T-helper 1 cell treated with Interleukin-12 subunit alpha and Interleukin-12 subunit beta and Interleukin-4 antibody, amounts not matched to agents 30 μg/mL and 1 μg/mL, for 36 hours (primary cell): Measurements from ENCODE around the gene GAK.
"Not testable (repeated sequence)": the region's sequence is repeated elsewhere in the genome, so short reads cannot be mapped to it uniquely, and the experiment has no call there.

ENCODE experiments used
- H3K27ac Mint-ChIP-seq: one replicate; pipeline ENCODE4 v1.8.0; 2021; ENCODE audit warnings: mild to moderate bottlenecking, mixed read lengths
- H3K27me3 Mint-ChIP-seq: one replicate; pipeline ENCODE4 v1.8.0; 2021; ENCODE audit warnings: low read depth, mixed read lengths
- H3K36me3 Mint-ChIP-seq: one replicate; pipeline ENCODE4 v1.8.0; 2021; ENCODE audit warnings: low read depth, mixed read lengths
- H3K4me1 Mint-ChIP-seq: one replicate; pipeline ENCODE4 v1.8.0; 2021; ENCODE audit warnings: low read depth, mixed read lengths
- H3K4me3 Mint-ChIP-seq: one replicate; pipeline ENCODE4 v1.8.0; 2021; ENCODE audit warnings: mild to moderate bottlenecking, moderate library complexity, mixed read lengths
- H3K9me3 Mint-ChIP-seq: one replicate; pipeline ENCODE4 v1.8.0; 2021; ENCODE audit warnings: mixed read lengths

GAK gene

GRCh38 chr4:930028-930551, 2.0 kb downstream of the GAK start:
- peaks cover 34% of the 10 kb centered on the region for H3K4me1 Mint-ChIP-seq
- H3K27ac Mint-ChIP-seq = peak overlapping the region; percentile 95
- H3K27me3 Mint-ChIP-seq = peaks cover 5% of the 10 kb centered on the region
- peaks cover 2% of the 10 kb centered on the region for H3K36me3 Mint-ChIP-seq
- peak overlapping the region; percentile 94 for H3K4me3 Mint-ChIP-seq
- no peaks in the 10 kb centered on the region for H3K9me3 Mint-ChIP-seq

- H3K36me3 Mint-ChIP-seq = peaks cover 5% of the 10 kb centered on the region
- H3K9me3 Mint-ChIP-seq = no peaks in the 10 kb centered on the region
- H3K27ac Mint-ChIP-seq = no peak overlapping the region
- H3K27me3 Mint-ChIP-seq = peaks cover 3% of the 10 kb centered on the region
- no peak overlapping the region for H3K4me3 Mint-ChIP-seq
- H3K4me1 Mint-ChIP-seq = peaks cover 42% of the 10 kb centered on the region
Observed at GRCh38 chr4:929096-929765, 2.9 kb downstream of the GAK start.

- H3K4me1 Mint-ChIP-seq = peaks cover 46% of the 10 kb centered on the region
- H3K9me3 Mint-ChIP-seq, H3K36me3 Mint-ChIP-seq, H3K4me3 Mint-ChIP-seq, H3K27ac Mint-ChIP-seq, H3K27me3 Mint-ChIP-seq: not testable (repeated sequence)
Observed at GRCh38 chr4:927566-927965, 4.5 kb downstream of the GAK start.

- Mint-ChIP-seq H3K27ac (no peak overlapping the region), H3K9me3 (no peaks in the 10 kb centered on the region), H3K36me3 (peaks cover 14% of the 10 kb centered on the region), H3K27me3 (no peaks in the 10 kb centered on the region), H3K4me1 (peaks cover 51% of the 10 kb centered on the region), H3K4me3 (no peak overlapping the region)
Observed at GRCh38 chr4:926538-926937, 5.6 kb downstream of the GAK start.

- Mint-ChIP-seq H3K4me3 (no peak overlapping the region), H3K4me1 (peaks cover 50% of the 10 kb centered on the region), H3K9me3 (no peaks in the 10 kb centered on the region), H3K27ac (no peak overlapping the region), H3K27me3 (no peaks in the 10 kb centered on the region), H3K36me3 (peaks cover 17% of the 10 kb centered on the region)
Observed at GRCh38 chr4:925771-926500, 6.2 kb downstream of the GAK start.

- peak overlapping the region; percentile 75 for H3K27ac Mint-ChIP-seq
- H3K27me3 Mint-ChIP-seq = no peaks in the 10 kb centered on the region
- peaks cover 17% of the 10 kb centered on the region for H3K36me3 Mint-ChIP-seq
- H3K4me1 Mint-ChIP-seq = peaks cover 42% of the 10 kb centered on the region
- no peaks in the 10 kb centered on the region for H3K9me3 Mint-ChIP-seq
- no peak overlapping the region for H3K4me3 Mint-ChIP-seq
Observed at GRCh38 chr4:925171-925570, 6.9 kb downstream of the GAK start.

GRCh38 chr4:924107-925096, 7.7 kb downstream of the GAK start:
- Mint-ChIP-seq H3K27ac (peak overlapping the region; percentile 75), H3K4me3 (no peak overlapping the region), H3K9me3 (no peaks in the 10 kb centered on the region), H3K4me1 (peaks cover 42% of the 10 kb centered on the region), H3K36me3 (peaks cover 22% of the 10 kb centered on the region), H3K27me3 (no peaks in the 10 kb centered on the region)

GRCh38 chr4:921830-922331, 10.2 kb downstream of the GAK start:
- H3K4me1 Mint-ChIP-seq = peaks cover 46% of the 10 kb centered on the region
- no peaks in the 10 kb centered on the region for H3K9me3 Mint-ChIP-seq
- no peak overlapping the region for H3K4me3 Mint-ChIP-seq
- peak overlapping the region; percentile 63 for H3K27ac Mint-ChIP-seq
- H3K27me3 Mint-ChIP-seq = no peaks in the 10 kb centered on the region
- H3K36me3 Mint-ChIP-seq = peaks cover 29% of the 10 kb centered on the region

- Mint-ChIP-seq H3K4me1 (peaks cover 44% of the 10 kb centered on the region), H3K36me3 (peaks cover 29% of the 10 kb centered on the region)
- H3K9me3 Mint-ChIP-seq, H3K27me3 Mint-ChIP-seq, H3K27ac Mint-ChIP-seq, H3K4me3 Mint-ChIP-seq: not testable (repeated sequence)
Observed at GRCh38 chr4:919004-919680, 13.0 kb downstream of the GAK start.

- H3K27ac Mint-ChIP-seq, H3K9me3 Mint-ChIP-seq, H3K4me3 Mint-ChIP-seq, H3K27me3 Mint-ChIP-seq: not testable (repeated sequence)
- Mint-ChIP-seq H3K4me1 (peaks cover 42% of the 10 kb centered on the region), H3K36me3 (peaks cover 29% of the 10 kb centered on the region)
Observed at GRCh38 chr4:918591-918990, 13.5 kb downstream of the GAK start.

- no peak overlapping the region for H3K4me3 Mint-ChIP-seq
- H3K9me3 Mint-ChIP-seq = no peaks in the 10 kb centered on the region
- H3K36me3 Mint-ChIP-seq = peaks cover 28% of the 10 kb centered on the region
- peaks cover 42% of the 10 kb centered on the region for H3K4me1 Mint-ChIP-seq
- H3K27ac Mint-ChIP-seq = no peak overlapping the region
- no peaks in the 10 kb centered on the region for H3K27me3 Mint-ChIP-seq
Observed at GRCh38 chr4:917992-918391, 14.1 kb downstream of the GAK start.

GRCh38 chr4:917466-917865, 14.7 kb downstream of the GAK start:
- Mint-ChIP-seq H3K36me3 (peaks cover 23% of the 10 kb centered on the region), H3K4me1 (peaks cover 37% of the 10 kb centered on the region), H3K4me3 (no peak overlapping the region), H3K9me3 (no peaks in the 10 kb centered on the region), H3K27ac (no peak overlapping the region), H3K27me3 (no peaks in the 10 kb centered on the region)

GRCh38 chr4:915595-915994, 16.5 kb downstream of the GAK start:
- H3K27ac Mint-ChIP-seq = no peak overlapping the region
- H3K36me3 Mint-ChIP-seq = peaks cover 22% of the 10 kb centered on the region

GRCh38 chr4:915041-915474, 17.1 kb downstream of the GAK start:
- Mint-ChIP-seq H3K36me3 (peaks cover 22% of the 10 kb centered on the region), H3K4me3 (peak overlapping the region; percentile 45), H3K9me3 (no peaks in the 10 kb centered on the region), H3K27me3 (no peaks in the 10 kb centered on the region), H3K27ac (peak overlapping the region; percentile 39), H3K4me1 (peaks cover 25% of the 10 kb centered on the region)

More at GRCh38 chr4:915595-915994, 16.5 kb downstream of the GAK start:
- H3K4me3 Mint-ChIP-seq = peak overlapping the region; percentile 45
- H3K9me3 Mint-ChIP-seq = no peaks in the 10 kb centered on the region
- peaks cover 27% of the 10 kb centered on the region for H3K4me1 Mint-ChIP-seq
- no peaks in the 10 kb centered on the region for H3K27me3 Mint-ChIP-seq
